ENCODE data around the gene ADGB. TPM values are rescaled to one million over a fixed set of nuclear protein-coding genes. Genes with fewer than 3 reads are reported as not detected.

Gene ADGB
- polyA plus RNA-seq, 1 donor (not counting 4 experiments of a cell fraction or from before 2014, with no cell fraction given) = not detected

- Histone ChIP-seq H3K4me1 (ENCODE audit: control insufficient read depth, extremely low read depth, insufficient read depth, low read length) (no peaks in the 10 kb centered on the region), H3K9me1 (ENCODE audit: control insufficient read depth, extremely low read depth, insufficient read depth, low read length) (no peaks in the 10 kb centered on the region), H3K27me3 (ENCODE audit: control insufficient read depth, extremely low read depth, insufficient read depth, low read length) (no peaks in the 10 kb centered on the region), H3K79me2 (ENCODE audit: control insufficient read depth, insufficient read depth, low read length) (no peaks in the 10 kb centered on the region), H3K9ac (ENCODE audit: control insufficient read depth, extremely low read depth, insufficient read depth, low read length) (no peak overlapping the region), H3K36me3 (ENCODE audit: control insufficient read depth in 2 of 2, extremely low read depth in 1 of 2, insufficient read depth in 2 of 2, low read length in 2 of 2) (no peaks in the 10 kb centered on the region), H4K20me1 (ENCODE audit: control insufficient read depth, extremely low read depth, insufficient read depth, low read length) (no peaks in the 10 kb centered on the region), H3K27ac (ENCODE audit: control insufficient read depth, insufficient read depth, low read length) (no peak overlapping the region), H3K9me3 (ENCODE audit: control insufficient read depth, low read depth, low read length) (no peaks in the 10 kb centered on the region), H3K4me3 (ENCODE audit: control insufficient read depth in 2 of 3, extremely low read depth in 1 of 3, insufficient read depth in 2 of 3, low read depth in 1 of 3, low read length in 3 of 3) (no peak overlapping the region), H2AFZ (ENCODE audit: control insufficient read depth, low read length) (no peak overlapping the region), H3K4me2 (ENCODE audit: control insufficient read depth, extremely low read depth, insufficient read depth, low read depth, low read length) (no peak overlapping the region)
- no peak for DNase-seq (ENCODE audit: low read depth, low spot score)
- no peak for FAIRE-seq
- TF ChIP-seq CTCF (optimal IDR thresholded peaks at IDR 0.05 in 1 of 3, IDR thresholded peaks at IDR 0.05 in 1 of 3, conservative IDR thresholded peaks at IDR 0.05 in 1 of 3; ENCODE audit: extremely low read depth in 1 of 3, insufficient read depth in 2 of 3, low read length in 3 of 3) (no peak), EZH2 (IDR thresholded peaks at IDR 0.05; ENCODE audit: low read length) (no peak)
- dilution Hi-C loops (cut with MboI; ENCODE audit: extremely low pct_ligation_motif_present, low sequenced_read_pairs) = no loop called here
These were observed 221.0 kb downstream of the ADGB start for GRCh38 chr6:146819596-146820320.

- no peak overlapping the region for H3K27ac ChIP-seq (ENCODE audit: control insufficient read depth, insufficient read depth, low read length)
- no peak for FAIRE-seq
These were observed 228.6 kb downstream of the ADGB start for GRCh38 chr6:146827216-146827928.

More at GRCh38 chr6:146827216-146827928, 228.6 kb downstream of the ADGB start:
- H2AFZ ChIP-seq (ENCODE audit: control insufficient read depth, low read length) = no peak overlapping the region
- no peaks in the 10 kb centered on the region for H3K79me2 ChIP-seq (ENCODE audit: control insufficient read depth, insufficient read depth, low read length)
- H3K27me3 ChIP-seq (ENCODE audit: control insufficient read depth, extremely low read depth, insufficient read depth, low read length) = no peaks in the 10 kb centered on the region
- no peaks in the 10 kb centered on the region for H3K9me3 ChIP-seq (ENCODE audit: control insufficient read depth, low read depth, low read length)
- H3K4me2 ChIP-seq (ENCODE audit: control insufficient read depth, extremely low read depth, insufficient read depth, low read depth, low read length) = no peak overlapping the region
- H3K4me1 ChIP-seq (ENCODE audit: control insufficient read depth, extremely low read depth, insufficient read depth, low read length) = no peaks in the 10 kb centered on the region
- no peaks in the 10 kb centered on the region for H3K9me1 ChIP-seq (ENCODE audit: control insufficient read depth, extremely low read depth, insufficient read depth, low read length)
- no peak overlapping the region for H3K4me3 ChIP-seq (ENCODE audit: control insufficient read depth in 2 of 3, extremely low read depth in 1 of 3, insufficient read depth in 2 of 3, low read depth in 1 of 3, low read length in 3 of 3)
- H4K20me1 ChIP-seq (ENCODE audit: control insufficient read depth, extremely low read depth, insufficient read depth, low read length) = no peaks in the 10 kb centered on the region
- TF ChIP-seq CTCF (optimal IDR thresholded peaks at IDR 0.05 in 1 of 3, IDR thresholded peaks at IDR 0.05 in 1 of 3, conservative IDR thresholded peaks at IDR 0.05 in 1 of 3; ENCODE audit: extremely low read depth in 1 of 3, insufficient read depth in 2 of 3, low read length in 3 of 3) (no peak), EZH2 (IDR thresholded peaks at IDR 0.05; ENCODE audit: low read length) (no peak)
- no peaks in the 10 kb centered on the region for H3K36me3 ChIP-seq (ENCODE audit: control insufficient read depth in 2 of 2, extremely low read depth in 1 of 2, insufficient read depth in 2 of 2, low read length in 2 of 2)
- H3K9ac ChIP-seq (ENCODE audit: control insufficient read depth, extremely low read depth, insufficient read depth, low read length) = no peak overlapping the region
- dilution Hi-C loops (cut with MboI; ENCODE audit: extremely low pct_ligation_motif_present, low sequenced_read_pairs) = no loop called here
- DNase-seq (ENCODE audit: low read depth, low spot score) = no peak

Measured in keratinocyte (primary cell).